ENCODE measurements around the gene ODAD2.

Gene ODAD2

DNA sequence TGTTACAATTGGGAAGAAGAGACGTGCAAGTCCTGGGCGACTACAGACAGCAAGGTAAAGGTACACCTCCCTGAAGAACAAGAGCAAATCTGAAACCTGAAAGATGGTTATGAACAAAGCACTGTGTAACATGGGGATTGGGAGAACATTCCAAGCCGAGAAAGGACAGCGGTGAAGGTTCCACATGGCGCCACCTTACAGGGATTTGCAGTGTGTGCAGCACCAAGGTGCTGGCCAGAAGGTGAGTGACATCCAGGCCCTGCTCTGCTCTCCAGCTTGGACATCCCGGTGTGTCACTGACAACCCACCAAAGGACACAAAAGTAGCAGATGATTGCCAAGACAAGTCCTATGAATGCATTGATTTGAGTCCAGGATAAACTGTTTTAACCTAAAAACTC is 165.1 kb downstream of the ODAD2 start:
- DNase-seq, result no peak

DNA sequence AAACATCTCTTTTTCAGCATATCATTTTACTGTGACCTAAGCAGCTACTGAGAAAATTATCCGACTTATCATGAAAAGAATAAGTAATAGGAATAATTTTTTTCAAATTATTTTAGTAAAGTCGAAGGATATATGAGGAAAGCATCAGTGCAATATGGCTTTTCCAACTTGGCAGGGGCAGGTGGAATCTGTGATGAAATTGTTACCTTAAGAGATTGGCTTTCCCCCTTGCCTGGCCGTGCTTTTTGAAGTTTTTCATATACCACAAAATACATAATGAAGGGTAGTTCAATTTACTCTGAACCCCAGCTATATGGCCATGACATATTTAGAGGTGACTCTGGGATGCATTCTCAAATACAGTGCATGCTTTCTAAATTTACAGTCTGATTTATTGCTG is 166.1 kb downstream of the ODAD2 start:
- no peak for DNase-seq

- DNase-seq, result no peak
Observed at GRCh38 chr10:27826369-27826768, 172.5 kb downstream of the ODAD2 start.

DNA sequence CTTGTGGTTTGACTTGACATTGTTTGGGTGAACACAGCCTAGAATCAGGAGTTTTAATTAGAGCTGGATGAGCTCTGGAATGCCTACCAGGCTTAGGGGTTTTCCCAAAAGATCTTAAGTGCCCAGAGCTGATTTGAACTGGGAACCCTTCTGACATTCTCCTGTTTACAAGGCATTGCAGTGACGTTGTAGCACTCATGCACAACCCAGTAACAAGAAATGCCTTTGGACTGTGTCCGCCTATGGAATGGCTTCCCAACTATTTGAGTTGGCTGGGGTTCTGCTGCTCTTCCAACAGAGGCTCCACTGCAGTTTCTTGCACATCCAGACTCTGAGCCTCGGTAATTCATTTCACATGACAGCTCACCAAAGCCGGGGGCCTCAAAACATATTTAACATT is 176.6 kb downstream of the ODAD2 start:
- DNase-seq, result no peak

- no peak for DNase-seq
Observed at GRCh38 chr10:27820637-27821036, 178.2 kb downstream of the ODAD2 start.

GRCh38 chr10:27819781-27820531 is 178.9 kb downstream of the ODAD2 start:
- DNase-seq, result no peak

- DNase-seq, result no peak
Observed at GRCh38 chr10:27816320-27816719, 182.6 kb downstream of the ODAD2 start.

- no peak for DNase-seq
Observed at GRCh38 chr10:27815846-27816245, 183.0 kb downstream of the ODAD2 start.

DNA sequence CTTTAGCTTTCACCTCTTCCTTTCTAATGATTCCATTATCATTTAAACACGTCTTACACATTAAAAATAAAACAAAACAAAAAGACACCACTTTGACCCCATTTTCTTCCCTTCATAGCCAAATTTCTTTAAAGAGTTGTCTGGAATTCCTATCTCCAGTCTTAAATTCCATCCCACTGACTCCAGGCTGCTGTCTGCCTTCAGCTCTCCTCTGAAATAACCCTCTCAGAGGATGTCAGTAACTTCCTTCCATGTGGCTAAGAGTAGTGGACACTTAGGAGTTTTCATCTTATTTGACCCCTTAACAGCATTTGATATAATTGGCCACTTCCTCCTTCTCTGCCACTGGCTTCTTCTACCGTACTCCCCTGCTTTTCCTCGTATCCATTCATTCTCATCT is 183.6 kb downstream of the ODAD2 start:
- no peak for DNase-seq

GRCh38 chr10:27805180-27805579 is 193.7 kb downstream of the ODAD2 start:
- no peak for DNase-seq

DNA sequence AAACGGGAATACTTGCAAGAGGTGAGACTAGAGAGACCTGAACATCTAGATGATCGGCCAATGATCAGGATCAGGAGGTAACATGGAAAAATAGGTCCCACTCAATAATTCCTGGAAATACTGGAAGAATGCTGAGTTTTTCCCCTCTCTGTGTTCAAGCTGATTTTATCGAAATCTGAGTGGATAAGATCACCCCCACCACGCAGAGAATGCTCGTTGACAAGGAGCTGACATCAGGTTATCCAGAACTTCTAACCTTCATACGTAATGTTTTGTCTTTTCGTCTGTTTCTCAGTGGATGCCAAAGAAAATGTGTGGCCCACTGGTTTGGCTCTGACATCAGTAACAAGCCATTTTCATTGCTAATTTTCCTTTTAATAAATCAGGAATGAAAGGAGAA is 194.7 kb downstream of the ODAD2 start:
- DNase-seq, result no peak

DNA sequence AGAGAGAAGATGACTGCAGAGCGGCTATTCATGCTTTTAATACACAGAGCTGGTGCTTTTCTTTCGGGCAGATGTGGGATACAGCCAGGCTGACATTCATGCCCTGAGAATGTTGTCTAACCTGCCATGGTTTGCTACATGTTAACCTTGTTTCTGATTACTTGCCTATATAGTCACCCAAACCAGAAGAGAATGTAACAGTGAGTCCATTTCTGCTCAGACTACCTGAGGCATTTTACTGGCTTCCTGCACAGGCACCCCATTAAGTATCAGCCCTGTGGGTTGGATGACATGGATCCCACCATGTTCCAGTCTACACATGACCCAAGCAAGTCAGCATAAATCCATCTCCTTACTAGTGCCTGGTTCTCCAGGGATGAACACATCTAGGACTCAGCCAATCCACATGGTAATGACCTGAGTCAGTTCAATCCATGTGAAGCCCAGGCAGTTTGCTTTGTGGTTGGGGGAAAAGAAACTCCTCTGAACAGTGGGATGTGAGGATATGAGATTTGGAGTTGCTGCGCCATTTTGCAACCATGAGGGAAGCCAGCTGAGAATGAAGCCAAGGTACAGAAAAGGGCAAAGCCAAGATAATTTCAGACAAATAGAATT is 197.6 kb downstream of the ODAD2 start:
- DNase-seq, result no peak

DNA sequence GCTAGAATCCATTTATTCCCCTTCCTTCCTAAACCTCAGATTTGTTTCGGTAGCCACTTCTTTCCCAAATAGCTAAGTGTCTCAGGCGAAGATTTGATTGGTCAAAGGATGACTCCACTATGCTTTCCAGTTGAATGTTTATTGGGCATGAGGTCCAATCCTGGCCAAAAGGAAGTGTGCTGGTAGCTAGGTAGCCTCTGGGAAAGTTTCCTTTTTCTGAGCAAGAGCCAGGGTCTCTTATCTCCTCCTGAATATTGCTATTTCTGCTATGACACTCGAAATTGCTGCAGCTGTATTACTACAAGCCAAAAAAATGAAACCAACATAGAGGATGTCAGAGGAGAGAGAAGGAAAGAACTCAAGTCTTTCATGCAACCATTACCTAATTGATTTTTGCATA is 199.8 kb downstream of the ODAD2 start:
- DNase-seq, result no peak

- no peak for DNase-seq
Observed at GRCh38 chr10:27794157-27794556, 204.7 kb downstream of the ODAD2 start.

GRCh38 chr10:27792216-27792615 is 206.7 kb downstream of the ODAD2 start:
- DNase-seq, result no peak

DNA sequence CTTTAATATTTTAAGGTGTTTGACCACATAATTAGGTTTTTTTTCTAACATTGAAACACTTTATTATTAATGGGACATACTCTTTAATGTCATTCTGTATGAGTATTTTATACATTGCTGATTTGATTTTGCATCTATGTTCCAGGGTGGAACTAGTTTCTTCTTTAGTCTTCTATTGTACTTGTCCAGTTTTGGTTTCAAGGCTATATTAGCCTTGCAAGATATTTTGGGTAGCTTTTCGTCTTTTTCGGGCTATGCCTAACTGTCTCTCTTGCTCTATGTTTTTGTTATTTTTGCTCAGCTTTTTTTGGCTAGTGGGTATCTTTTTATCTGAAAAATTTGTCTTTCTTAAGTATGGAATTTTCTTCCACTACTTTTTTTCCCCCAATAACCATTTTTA is 214.6 kb downstream of the ODAD2 start:
- DNase-seq, result no peak

DNA sequence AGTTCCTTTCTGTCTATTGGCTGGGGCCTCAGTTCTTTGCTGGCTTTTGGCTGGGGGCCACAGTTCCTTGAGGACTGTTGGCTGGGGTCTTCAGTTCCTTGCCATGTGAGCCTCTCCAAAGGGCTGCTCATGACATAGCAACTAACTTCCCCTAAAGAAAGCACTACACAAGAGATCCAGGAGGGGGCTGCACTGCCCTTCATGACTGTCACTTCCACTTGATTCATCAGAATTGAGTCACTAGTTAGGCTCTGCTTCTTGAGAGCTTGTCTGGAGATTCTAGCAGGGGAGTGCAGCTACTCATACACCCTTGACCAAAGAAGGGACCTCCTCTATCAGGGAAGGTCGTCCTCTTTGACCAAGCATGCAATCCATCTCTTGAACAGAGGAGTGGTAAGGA is 215.2 kb downstream of the ODAD2 start:
- peak; percentile 22 for DNase-seq

GRCh38 chr10:27779462-27780015 is 219.3 kb downstream of the ODAD2 start:
- DNase-seq, result no peak

- DNase-seq, result no peak
Observed at GRCh38 chr10:27774831-27775230, 224.0 kb downstream of the ODAD2 start.

DNA sequence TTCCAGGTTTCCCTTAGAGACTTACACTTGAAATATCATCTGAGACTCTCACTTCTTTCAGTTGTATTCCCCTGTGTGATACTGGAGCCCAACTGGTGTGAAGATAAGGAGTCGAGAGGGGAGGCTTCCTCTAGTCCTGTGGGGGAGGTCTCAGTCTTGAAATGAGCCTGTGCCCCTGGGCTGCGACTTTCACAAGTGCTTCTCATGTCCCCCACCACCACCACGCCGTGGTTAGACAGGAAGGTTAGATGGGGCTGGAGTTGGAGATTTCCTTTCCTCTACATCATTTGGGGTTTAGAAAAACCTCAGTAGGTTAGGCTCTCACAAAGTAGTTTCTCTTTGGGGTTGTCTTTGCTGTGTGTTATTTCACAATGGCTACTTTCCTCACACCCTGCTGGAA is 227.6 kb downstream of the ODAD2 start:
- no peak for DNase-seq

DNA sequence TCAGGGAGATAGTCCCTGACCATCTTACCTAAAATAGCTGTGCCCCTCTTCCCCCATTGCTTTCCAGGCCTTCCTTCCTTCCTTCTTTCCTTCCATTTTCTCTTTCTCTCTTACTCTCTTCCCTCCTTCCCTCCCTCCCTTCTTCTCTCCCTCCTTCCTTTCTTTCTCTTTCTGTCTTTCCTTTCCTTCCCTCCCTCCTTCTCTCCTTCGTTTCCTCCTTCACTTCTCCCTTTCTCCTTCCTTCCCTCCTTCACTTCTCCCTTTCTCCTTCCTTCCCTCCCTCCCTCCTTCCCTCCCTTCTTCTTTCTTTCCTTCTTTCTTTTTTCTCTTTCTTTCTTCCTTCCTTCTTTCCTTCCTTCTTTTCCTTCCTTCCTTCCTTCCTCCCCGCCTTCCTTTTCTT is 228.7 kb downstream of the ODAD2 start:
- DNase-seq, result no peak

Data from CD4-positive, alpha-beta T cell treated with Interleukin-17A for 4 hours (primary cell).